WI38 (cell line): ENCODE measurements around the gene IRF1.

Experiments
- H3K4me3 ChIP-seq: 2 replicates; pipeline ENCODE4 v1.5.1; 2011; ENCODE audit warnings: low read depth, mild to moderate bottlenecking, control low read depth, low read length
- CTCF ChIP-seq: IDR thresholded peaks from 2 replicates; pipeline ENCODE4 v1.5.1; 2012; ENCODE audit warnings: low read depth, mild to moderate bottlenecking, control low read depth, low read length

IRF1 gene

GRCh38 chr5:132467287-132467984, 23.1 kb downstream of the IRF1 start:
- no peak overlapping the region for H3K4me3 ChIP-seq
- no peak for TF ChIP-seq CTCF

GRCh38 chr5:132466433-132467286, 23.9 kb downstream of the IRF1 start:
- TF ChIP-seq CTCF, result no peak
- H3K4me3 ChIP-seq, result no peak overlapping the region

- H3K4me3 ChIP-seq, result no peak overlapping the region
- no peak for TF ChIP-seq CTCF
Measured at GRCh38 chr5:132465059-132465707, 25.4 kb downstream of the IRF1 start.

- TF ChIP-seq CTCF, result peak; percentile 23; the same call in 1 of the 2 replicates
- no peak overlapping the region for H3K4me3 ChIP-seq
Measured at GRCh38 chr5:132464156-132464939, 26.2 kb downstream of the IRF1 start.

GRCh38 chr5:132463811-132464155, 26.8 kb downstream of the IRF1 start:
- H3K4me3 ChIP-seq, result no peak overlapping the region
- TF ChIP-seq CTCF, result no peak

GRCh38 chr5:132462856-132463745, 27.5 kb downstream of the IRF1 start:
- no peak for TF ChIP-seq CTCF
- H3K4me3 ChIP-seq, result no peak overlapping the region
